HG03175 (cell line): ENCODE data around the gene ACAT2.
"Not testable (repeated sequence)": the region's sequence is repeated elsewhere in the genome, so short reads cannot be mapped to it uniquely, and the experiment has no call there.

Experiments
- ATAC-seq: cut with Tn5 transposase; IDR thresholded peaks from one replicate; pipeline ENCODE4 v1.9.1; 2021; ENCODE audit warnings: mild to moderate bottlenecking, moderate library complexity; ENCODE audit not compliant: unreplicated experiment

Gene ACAT2

DNA sequence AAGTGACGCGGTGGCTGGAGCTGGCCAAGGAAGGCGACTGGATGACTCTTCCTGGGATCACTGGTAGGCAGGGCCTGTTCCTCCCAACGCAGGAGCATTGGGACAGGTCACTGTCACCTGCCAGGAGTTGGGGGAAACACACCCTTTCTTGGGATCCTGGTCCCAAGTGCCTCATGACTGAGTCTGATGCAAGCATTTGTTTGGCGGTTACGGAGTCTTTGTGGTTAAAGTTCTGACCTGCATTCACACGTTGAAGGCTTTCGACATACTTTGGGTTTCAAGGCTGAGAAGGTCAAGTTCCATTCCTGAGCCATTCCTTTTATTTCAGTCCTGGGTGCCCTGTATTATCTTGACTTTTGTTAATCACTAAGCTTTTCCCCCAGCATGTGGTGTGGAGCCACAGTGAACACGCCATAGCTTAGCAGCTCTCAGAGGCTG, 44.2 kb downstream of the ACAT2 start:
- no peak for ATAC-seq

DNA sequence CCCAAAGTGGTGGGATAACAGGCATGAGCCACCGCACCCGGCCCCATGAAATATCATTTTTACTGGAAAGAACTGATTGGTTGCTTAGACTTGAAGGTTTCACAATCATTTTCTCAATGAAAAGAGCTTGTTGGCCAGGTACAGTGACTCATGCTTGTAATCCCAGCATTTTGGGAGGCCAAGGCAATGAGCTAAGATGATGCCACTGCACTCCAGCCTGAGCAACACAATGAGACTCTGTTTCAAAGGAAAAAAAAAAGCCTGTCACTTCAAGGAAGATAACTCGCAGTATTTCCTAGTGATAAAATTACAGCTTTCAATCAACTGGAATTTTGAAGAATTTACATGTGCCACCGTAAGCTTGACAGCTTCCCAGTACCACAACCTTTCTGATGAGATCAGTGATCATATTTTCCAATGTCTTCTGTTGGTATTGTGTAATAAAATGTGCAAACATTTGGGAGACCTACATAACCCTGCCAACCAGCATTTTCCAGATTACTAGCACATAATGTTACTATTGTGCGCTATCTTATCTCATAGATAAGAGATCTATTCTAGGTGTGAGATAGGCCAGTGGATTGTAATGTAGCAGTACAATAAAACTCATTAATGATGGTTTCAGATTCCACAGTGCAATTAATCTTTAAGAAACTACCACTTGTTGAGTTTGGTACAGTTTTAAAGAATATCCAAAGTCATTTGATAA, 45.5 kb downstream of the ACAT2 start:
- ATAC-seq, result no peak

DNA sequence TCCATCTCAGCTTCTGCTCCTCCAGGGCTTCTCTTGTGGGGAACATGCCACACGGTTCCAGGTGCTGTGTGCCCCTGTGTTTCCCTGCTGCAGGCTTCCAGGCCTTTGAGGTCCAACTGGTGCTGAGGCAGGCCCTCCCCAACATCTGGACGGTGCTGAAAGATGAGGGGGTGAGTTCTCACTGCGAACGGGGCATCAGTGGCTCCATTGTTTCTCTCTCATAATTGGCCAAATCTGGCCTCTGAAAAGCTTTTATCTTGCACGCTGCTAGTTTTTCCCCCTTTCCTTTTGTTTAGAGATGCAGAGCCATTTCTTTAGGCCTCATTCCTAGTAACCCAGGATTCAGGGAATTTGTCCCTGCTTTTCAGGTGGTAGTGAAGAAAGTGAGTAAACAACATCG, 46.8 kb downstream of the ACAT2 start:
- ATAC-seq, result no peak

- ATAC-seq, result peak; percentile 67
Observed at GRCh38 chr6:159809149-159809548, 47.3 kb downstream of the ACAT2 start.

GRCh38 chr6:159813781-159814180, 51.9 kb downstream of the ACAT2 start:
- no peak for ATAC-seq

DNA sequence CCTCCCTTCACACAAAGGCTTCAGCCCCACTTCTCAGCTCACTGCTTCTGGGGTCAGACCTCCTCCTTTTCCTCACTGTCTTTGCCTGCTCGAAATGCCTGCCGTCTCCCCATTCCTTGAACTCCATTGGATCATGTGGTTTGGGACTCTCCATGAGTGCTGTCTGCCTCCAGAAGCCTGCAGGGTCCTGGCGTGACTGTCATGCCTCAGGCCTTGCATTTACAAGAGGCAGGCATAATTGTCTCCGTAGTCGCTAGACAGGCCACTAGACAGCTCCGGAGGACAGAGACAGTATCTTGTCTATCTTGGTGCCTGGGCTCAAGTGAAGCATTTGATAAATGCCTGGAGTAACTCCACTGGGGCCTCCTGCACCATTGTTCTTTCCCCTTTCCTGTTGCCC, 53.6 kb downstream of the ACAT2 start:
- no peak for ATAC-seq

DNA sequence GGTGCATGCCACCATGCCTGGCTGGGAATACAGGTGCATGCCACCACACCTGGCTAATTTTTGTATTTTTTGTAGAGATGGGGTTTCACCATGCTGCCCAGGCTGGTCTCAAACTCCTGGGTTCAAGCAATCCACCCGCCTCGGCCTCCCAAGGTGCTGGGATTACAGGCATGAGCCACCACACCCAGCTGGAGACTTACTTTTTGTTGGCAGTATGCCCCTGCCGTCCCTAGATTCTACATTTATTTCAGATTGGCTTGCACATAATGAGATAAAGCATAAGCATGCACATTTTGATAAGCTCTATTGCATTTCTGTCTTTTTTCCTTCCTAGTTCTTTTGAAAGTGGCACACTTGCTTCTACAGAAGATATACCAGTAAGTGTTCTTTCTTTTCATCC, 54.9 kb downstream of the ACAT2 start:
- ATAC-seq, result not testable (repeated sequence)

GRCh38 chr6:159817951-159818739, 56.3 kb downstream of the ACAT2 start:
- ATAC-seq, result no peak

GRCh38 chr6:159819098-159819497, 57.3 kb downstream of the ACAT2 start:
- ATAC-seq, result no peak

DNA sequence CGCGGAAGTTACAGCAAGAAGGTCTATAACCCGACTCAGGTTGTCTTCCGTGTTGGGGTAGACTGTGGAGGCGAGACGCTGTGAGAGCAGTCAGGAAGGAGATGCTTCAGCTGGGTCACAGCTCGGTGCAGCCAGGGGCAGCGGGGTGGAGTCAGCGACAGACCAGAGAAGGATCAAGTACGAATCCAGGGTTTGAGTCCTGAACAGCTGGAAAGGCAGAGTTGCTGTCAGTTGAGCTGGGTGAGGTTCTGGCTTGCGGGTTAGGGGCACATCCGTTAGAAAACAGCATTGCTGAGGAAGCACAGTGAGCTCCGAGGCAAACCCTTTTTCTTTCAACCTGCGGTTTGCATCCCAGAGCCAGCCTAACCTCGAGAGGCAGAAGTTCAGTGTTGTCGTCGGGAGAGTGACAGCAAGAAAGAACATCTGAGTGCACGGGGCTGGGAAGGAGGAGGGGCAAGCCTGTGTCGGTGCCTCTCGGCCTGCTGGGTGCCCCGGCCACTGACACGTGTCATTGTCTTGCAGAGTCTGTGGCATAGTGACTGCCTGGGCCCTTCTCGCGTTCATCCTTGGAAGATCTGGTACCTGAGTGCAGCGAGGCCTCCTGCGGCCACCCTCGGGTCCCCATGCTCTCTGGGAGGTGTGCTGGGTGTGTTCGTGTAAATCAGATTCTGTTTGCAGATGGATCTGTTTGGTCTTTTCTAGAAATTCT, 58.2 kb downstream of the ACAT2 start:
- peak; percentile 71 for ATAC-seq

DNA sequence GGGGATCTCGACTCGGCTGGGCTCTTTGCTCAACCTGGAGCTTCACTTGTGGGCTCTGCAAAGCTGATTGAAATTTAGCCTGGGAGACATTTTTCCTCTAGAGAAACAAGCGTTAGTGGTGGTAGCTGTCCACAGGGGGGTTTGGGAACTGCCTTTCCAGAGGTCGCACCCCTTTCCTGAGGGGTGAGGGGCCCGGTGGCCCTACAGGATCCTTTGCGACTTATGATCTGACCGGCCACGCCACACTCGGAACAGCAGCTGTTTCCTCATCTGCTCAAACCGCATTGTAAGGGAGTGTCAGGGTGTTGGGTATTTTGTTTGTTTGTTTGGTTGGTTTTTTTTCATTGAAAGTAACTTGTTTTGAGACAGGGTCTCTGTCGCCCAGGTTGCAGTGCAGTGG, 59.3 kb downstream of the ACAT2 start:
- no peak for ATAC-seq

DNA sequence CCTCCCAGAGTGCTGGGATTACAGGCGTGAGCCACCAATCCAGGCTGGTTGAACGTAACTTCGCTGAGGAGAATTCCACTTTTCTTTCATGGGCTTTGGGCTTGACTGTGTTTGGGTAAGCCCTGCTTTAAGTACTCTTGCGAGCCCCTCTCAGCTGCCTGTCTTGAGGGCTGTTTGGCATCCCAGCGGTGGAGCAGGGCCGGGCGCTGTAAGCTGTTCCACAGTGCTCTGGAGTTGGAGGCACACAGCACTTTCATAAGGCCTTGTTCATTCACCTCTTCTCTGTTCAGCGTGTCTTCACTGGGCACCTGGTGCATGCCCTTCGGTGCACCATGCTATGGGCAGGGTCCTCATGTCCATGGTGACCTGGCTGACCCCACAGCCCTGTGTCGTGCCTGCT, 59.9 kb downstream of the ACAT2 start:
- no peak for ATAC-seq

- ATAC-seq, result no peak
Observed at GRCh38 chr6:159823953-159824352, 62.1 kb downstream of the ACAT2 start.

DNA sequence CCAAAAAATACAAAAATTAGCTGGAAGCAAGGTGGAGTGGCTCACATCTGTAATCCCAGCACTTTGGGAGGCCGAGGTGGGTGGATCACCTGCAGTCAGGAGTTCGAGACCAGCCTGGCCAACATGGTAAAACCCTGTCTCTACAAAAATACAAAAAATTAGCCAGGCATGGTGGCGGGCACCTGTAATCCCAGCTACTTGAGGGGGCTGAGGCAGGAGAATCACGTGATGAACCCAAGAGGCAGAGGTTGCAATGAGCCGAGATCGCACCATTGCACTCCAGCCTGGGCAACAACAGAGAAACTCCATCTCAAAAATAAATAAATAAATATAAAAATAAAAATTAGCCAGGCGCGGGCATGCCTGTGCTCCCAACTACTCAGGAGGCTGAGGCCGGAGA, 62.8 kb downstream of the ACAT2 start:
- ATAC-seq, result not testable (repeated sequence)

GRCh38 chr6:159826004-159826403, 64.2 kb downstream of the ACAT2 start:
- ATAC-seq, result no peak

DNA sequence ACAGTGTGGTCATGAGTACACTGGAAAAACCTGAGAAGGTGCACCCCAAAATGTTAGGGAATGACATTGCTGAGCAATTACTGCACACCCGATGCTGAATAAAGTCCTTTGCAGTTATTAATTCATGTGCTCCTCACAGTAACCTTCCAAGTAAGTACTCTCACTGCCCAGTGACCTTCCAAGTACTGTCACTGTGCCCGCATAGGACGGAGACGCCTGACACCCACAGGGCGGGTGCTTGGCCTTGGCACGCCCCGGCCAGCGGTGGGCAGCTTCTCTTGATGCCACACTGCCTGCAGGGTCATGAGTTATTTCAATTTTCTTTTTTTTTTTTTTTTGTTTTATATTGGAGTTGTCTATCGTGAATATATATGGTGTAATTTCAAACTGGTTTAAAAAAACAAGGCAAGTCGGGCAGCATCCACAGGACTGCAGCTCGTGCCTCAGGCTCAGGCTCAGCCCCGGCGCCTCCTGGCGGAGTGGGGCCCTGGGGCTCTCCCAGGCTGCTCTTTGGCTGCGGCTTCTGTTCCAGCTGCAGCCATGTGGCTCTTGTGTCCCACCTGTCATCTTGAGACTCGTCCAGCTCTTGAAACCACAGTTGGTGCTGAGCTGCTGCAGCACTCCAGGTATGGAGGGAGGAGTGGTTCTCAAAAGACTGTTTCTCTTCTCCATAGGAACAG, 65.3 kb downstream of the ACAT2 start:
- no peak for ATAC-seq

GRCh38 chr6:159828074-159828473, 66.2 kb downstream of the ACAT2 start:
- ATAC-seq, result no peak
